Measurements from ENCODE around the gene MAP2K5. TPM values are rescaled to one million over a fixed set of nuclear protein-coding genes. Genes with fewer than 3 reads are reported as not detected.

The MAP2K5 gene
- total RNA-seq, 4 donors from 2014 or later: 10.2 to 13.8 (median 11.9) TPM

DNA sequence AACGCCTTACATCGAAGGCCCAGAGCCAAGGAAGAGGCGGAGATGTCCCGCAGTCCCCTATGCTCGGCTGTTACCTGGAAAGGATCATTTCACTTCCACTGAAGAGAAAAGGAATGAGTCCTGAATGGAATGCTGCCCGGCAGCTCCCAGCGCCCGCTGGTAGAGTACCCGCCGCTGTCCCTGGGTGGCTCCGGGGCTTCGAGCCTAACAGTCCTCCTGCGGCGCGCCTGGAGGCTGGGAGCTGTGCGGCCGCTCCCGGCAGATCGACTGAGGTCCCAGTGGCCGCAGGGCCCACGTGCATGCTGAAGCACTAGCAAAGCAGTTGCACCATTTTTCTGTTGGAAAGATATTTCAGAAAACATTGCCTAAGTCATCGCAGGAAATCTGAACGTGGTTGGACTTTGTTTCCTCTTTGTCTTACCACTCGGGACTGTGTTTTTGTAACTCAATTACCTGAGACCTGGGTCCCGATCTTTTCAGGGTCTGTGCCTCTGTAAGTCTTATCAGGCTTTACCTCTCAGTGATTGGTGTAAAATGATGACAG, 296.4 kb downstream of the MAP2K5 start:
- Histone ChIP-seq H3K27ac (peak overlapping the region in 3 of 4 donors; percentile 97 to 100 (median 97)), H3K4me1 (peaks cover 0 to 70% (median 33%) of the 10 kb centered on the region in 4 donors), H3K27me3 (peaks cover 0 to 24% of the 10 kb centered on the region in 2 donors), H3K4me3 (peak overlapping the region; percentile 9 to 97 (median 79)), H3K9me3 (no peaks in the 10 kb centered on the region), H3K36me3 (no peaks in the 10 kb centered on the region)
- TF ChIP-seq POLR2A (IDR thresholded peaks at IDR 0.05): no peak
- peak in 3 of 5 experiments; percentile 15 to 43 (median 41) for TF ChIP-seq CTCF (IDR thresholded peaks at IDR 0.05)
- peak; percentile 6 to 7 for TF ChIP-seq EP300 (IDR thresholded peaks at IDR 0.05)
- 11 to 13% methylated on average over 25 of the region's 25 CpGs for WGBS, 2 donors
- peak in 1 of 2 donors; percentile 31 for DNase-seq (ENCODE audit: low spot score in 2 of 2)

GRCh38 chr15:67839499-67839928, 297.0 kb downstream of the MAP2K5 start:
- WGBS, 2 donors: 1% methylated on average over 12 of the region's 12 CpGs
- H3K4me3 ChIP-seq: peak overlapping the region; percentile 72 to 97 (median 82)
- DNase-seq (ENCODE audit: low spot score in 2 of 2): no peak
- peaks cover 0 to 17% of the 10 kb centered on the region in 2 donors for H3K27me3 ChIP-seq
- H3K27ac ChIP-seq: peak overlapping the region; percentile 96 to 100 (median 97)
- no peaks in the 10 kb centered on the region for H3K9me3 ChIP-seq
- peaks cover 0 to 70% (median 30%) of the 10 kb centered on the region in 4 donors for H3K4me1 ChIP-seq
- TF ChIP-seq CTCF (IDR thresholded peaks at IDR 0.05) (no peak), EP300 (IDR thresholded peaks at IDR 0.05) (no peak), POLR2A (IDR thresholded peaks at IDR 0.05) (no peak)
- H3K36me3 ChIP-seq: no peaks in the 10 kb centered on the region

DNA sequence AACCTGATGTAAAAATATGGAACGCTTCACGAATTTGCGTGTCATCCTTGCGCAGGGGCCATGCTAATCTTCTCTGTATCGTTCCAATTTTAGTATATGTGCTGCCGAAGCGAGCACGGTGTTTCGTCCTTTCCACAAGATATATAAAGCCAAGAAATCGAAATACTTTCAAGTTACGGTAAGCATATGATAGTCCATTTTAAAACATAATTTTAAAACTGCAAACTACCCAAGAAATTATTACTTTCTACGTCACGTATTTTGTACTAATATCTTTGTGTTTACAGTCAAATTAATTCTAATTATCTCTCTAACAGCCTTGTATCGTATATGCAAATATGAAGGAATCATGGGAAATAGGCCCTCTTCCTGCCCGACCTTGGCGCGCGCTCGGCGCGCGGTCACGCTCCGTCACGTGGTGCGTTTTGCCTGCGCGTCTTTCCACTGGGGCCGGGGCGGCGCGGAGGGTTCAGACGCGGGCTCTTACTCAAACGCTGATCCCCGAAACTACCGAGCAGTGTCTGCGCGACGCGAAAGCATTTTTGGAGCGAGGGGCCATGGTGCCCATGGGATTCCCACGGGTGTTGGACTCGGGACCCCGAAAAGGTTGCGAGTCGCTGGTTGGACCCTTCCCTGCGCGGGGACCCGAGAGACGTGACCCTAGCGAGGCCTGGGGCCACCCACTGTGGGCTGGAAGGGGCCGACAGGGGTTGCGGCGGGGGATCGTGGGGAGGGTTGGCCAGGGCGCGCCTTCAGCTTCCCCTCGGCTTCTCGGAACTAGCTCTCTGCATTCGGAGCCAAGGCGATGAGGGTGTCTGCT, 297.6 kb downstream of the MAP2K5 start, which contains the start of gene RNU6-1:
TSS of gene RNU6-1 (minus strand) at position 117 of the 820 bp plus-strand sequence.
- peak within 1 kb of the TSS; percentile 96 to 100 (median 97) for H3K27ac ChIP-seq
- TF ChIP-seq CTCF (IDR thresholded peaks at IDR 0.05) (peak in 2 of 5 experiments; percentile 8 to 24), EP300 (IDR thresholded peaks at IDR 0.05) (peak; percentile 81 to 97), POLR2A (IDR thresholded peaks at IDR 0.05) (peak; percentile 91 to 94)
- peaks cover 0 to 11% of the 10 kb centered on the region in 2 donors for H3K27me3 ChIP-seq
- H3K4me1 ChIP-seq: peaks cover 0 to 66% (median 25%) of the 10 kb centered on the region in 4 donors
- H3K9me3 ChIP-seq: no peaks in the 10 kb centered on the region
- peak; percentile 92 for DNase-seq (ENCODE audit: low spot score in 2 of 2)
- no peaks in the 10 kb centered on the region for H3K36me3 ChIP-seq
- WGBS, 2 donors: 1% methylated on average over 53 to 62 of the region's 62 CpGs
- H3K4me3 ChIP-seq: peak within 1 kb of the TSS; percentile 72 to 97 (median 82)

- DNase-seq (ENCODE audit: low spot score in 2 of 2): peak in 1 of 2 donors; percentile 45
- no peaks in the 10 kb centered on the region for H3K36me3 ChIP-seq
- peak overlapping the region; percentile 72 to 97 (median 82) for H3K4me3 ChIP-seq
- peak overlapping the region; percentile 96 to 100 (median 97) for H3K27ac ChIP-seq
- peaks cover 0 to 3% of the 10 kb centered on the region in 2 donors for H3K27me3 ChIP-seq
- TF ChIP-seq POLR2A (IDR thresholded peaks at IDR 0.05) (no peak), CTCF (IDR thresholded peaks at IDR 0.05) (no peak), EP300 (IDR thresholded peaks at IDR 0.05) (no peak)
- WGBS, 2 donors: 5 to 9% methylated on average over 17 of the region's 17 CpGs
- peaks cover 0 to 58% (median 19%) of the 10 kb centered on the region in 4 donors for H3K4me1 ChIP-seq
- no peaks in the 10 kb centered on the region for H3K9me3 ChIP-seq
Measured at GRCh38 chr15:67840749-67841512, 298.4 kb downstream of the MAP2K5 start.

All from tibial nerve (tissue), 4 donors.